GM12878 (cell line): ENCODE measurements around the gene STK10. TPM values are rescaled to one million over a fixed set of nuclear protein-coding genes. Genes with fewer than 3 reads are reported as not detected.

ENCODE experiments used
- ATAC-seq: fragments of 200-7000 bp; cut with Tn5 transposase; 3 replicates; pipeline ENCODE4 v1.9.1; 2020; ENCODE audit warnings: mild to moderate bottlenecking, moderate library complexity
- BruUV-seq: library from RNA; stranded (reverse); fragments of 400-500 nt; replicated peaks from 2 replicates; lab custom pipeline; 2021; lab: Mats Ljungman, UMichigan
- CTCF ChIA-PET: fragments of 300-600 bp; sonication (Branson Sonifier 250); formaldehyde crosslinking; extraction: SDS; loops from one replicate; lab custom pipeline; 2021; ENCODE audit warnings: inconsistent platforms; lab: Yijun Ruan, JAX
- POLR2A ChIA-PET: fragments of 350-600 bp; formaldehyde crosslinking; extraction: SDS; loops from one replicate; lab custom pipeline; 2021; ENCODE audit warnings: inconsistent platforms; lab: Charles Lee
- RAD21 ChIA-PET: fragments of 300-600 bp; sonication (Branson Sonifier 250); formaldehyde crosslinking; loops from one replicate; lab custom pipeline; 2023; ENCODE audit warnings: antibody characterized with exemption; ENCODE audit not compliant: unreplicated experiment; lab: Charles Lee
- SMC1A ChIA-PET: fragments of 300-600 bp; sonication (Branson Sonifier 250); formaldehyde crosslinking; loops from one replicate; lab custom pipeline; 2023; ENCODE audit not compliant: unreplicated experiment, uncharacterized antibody; lab: Charles Lee
- DNase-seq: peaks from one replicate; pipeline ENCODE4 v3.0.0-alpha.2; 2011; ENCODE audit warnings: low read depth, low spot score
- FAIRE-seq: peaks from 3 replicates; lab custom pipeline; 2011; peaks lifted over from hg19 to GRCh38; lab: Jason Lieb, UNC
- H2AFZ ChIP-seq: 2 replicates; pipeline ENCODE4 v1.6.0; 2011; ENCODE audit warnings: low read depth, low read length, control low read depth; ENCODE audit not compliant: control insufficient read depth
- H3K27ac ChIP-seq: 2 replicates; pipeline ENCODE4 v1.5.1; 2011; ENCODE audit warnings: control low read depth; ENCODE audit not compliant: control insufficient read depth, insufficient read depth
- H3K27me3 ChIP-seq, 2 experiments: replicated peaks in 1 of 2; 2 replicates each; pipeline versions ENCODE4 v1.6.0 to v1.6.1; 2011; ENCODE audit warnings: low read length in 1 of 2; ENCODE audit not compliant: control insufficient read depth in 2 of 2, insufficient read depth in 2 of 2
- H3K36me3 ChIP-seq, 2 experiments: 2 replicates each; pipeline ENCODE4 v1.5.1; 2011; ENCODE audit warnings: low read length in 1 of 2; ENCODE audit not compliant: control insufficient read depth in 2 of 2, insufficient read depth in 2 of 2
- H3K4me1 ChIP-seq: 2 replicates; pipeline ENCODE4 v1.6.1; 2011; ENCODE audit warnings: mild to moderate bottlenecking, low read length, moderate library complexity, mixed read lengths; ENCODE audit not compliant: control insufficient read depth, insufficient read depth
- H3K4me2 ChIP-seq: 2 replicates; pipeline ENCODE4 v1.6.0; 2011; ENCODE audit warnings: control low read depth; ENCODE audit not compliant: control insufficient read depth, insufficient read depth
- H3K4me3 ChIP-seq: fragments of 200-600 bp; sonication (generic); 2 replicates; pipeline ENCODE4 v1.5.1; 2016
- H3K79me2 ChIP-seq: 2 replicates; pipeline ENCODE4 v1.6.0; 2011; ENCODE audit warnings: low read length; ENCODE audit not compliant: control insufficient read depth, insufficient read depth
- H3K9ac ChIP-seq: 2 replicates; pipeline ENCODE4 v1.8.0; 2011; ENCODE audit warnings: low read length, control low read depth, mixed read lengths; ENCODE audit not compliant: control insufficient read depth, insufficient read depth
- H3K9me3 ChIP-seq: replicated peaks from 3 replicates; pipeline ENCODE4 v1.5.1; 2011; ENCODE audit warnings: mild to moderate bottlenecking, low read length; ENCODE audit not compliant: control insufficient read depth, insufficient read depth
- H4K20me1 ChIP-seq: 2 replicates; pipeline ENCODE4 v1.6.0; 2011; ENCODE audit not compliant: control insufficient read depth, insufficient read depth
- BCL3 ChIP-seq: IDR thresholded peaks from 2 replicates; pipeline ENCODE4 v1.6.1; 2011; ENCODE audit warnings: borderline replicate concordance, low read depth, mild to moderate bottlenecking, moderate library complexity, low read length; ENCODE audit not compliant: insufficient read depth, poor library complexity, severe bottlenecking
- CEBPZ ChIP-seq: fragments of 150-350 bp; IDR thresholded peaks from 2 replicates; pipeline ENCODE4 v1.6.1; 2016; ENCODE audit warnings: low read depth, low read length
- CUX1 ChIP-seq: IDR thresholded peaks from 2 replicates; pipeline ENCODE4 v1.6.1; 2012; ENCODE audit warnings: improper control_type of control experiment, low read depth, low read length; ENCODE audit not compliant: insufficient replicate concordance
- EGR1 ChIP-seq, 2 experiments: IDR thresholded peaks; 1 replicate in 1 of 2; 2 replicates in 1 of 2; pipeline ENCODE4 v1.6.1; 2011 to 2012; ENCODE audit warnings: low read depth in 2 of 2, low read length in 2 of 2, borderline replicate concordance in 1 of 2, mild to moderate bottlenecking in 1 of 2, moderate library complexity in 1 of 2
- FOXK2 ChIP-seq: fragments of 450-650 bp; IDR thresholded peaks from 2 replicates; pipeline ENCODE4 v1.6.1; 2017; ENCODE audit warnings: mild to moderate bottlenecking, moderate library complexity
- GABPA ChIP-seq: IDR thresholded peaks from 2 replicates; pipeline ENCODE4 v1.6.1; 2014; ENCODE audit warnings: antibody characterized with exemption, low read depth, mild to moderate bottlenecking, inconsistent platforms
- JUNB ChIP-seq: IDR thresholded peaks from 2 replicates; pipeline ENCODE4 v1.6.1; 2016; ENCODE audit warnings: antibody characterized with exemption, mild to moderate bottlenecking
- RFX5 ChIP-seq: IDR thresholded peaks from 2 replicates; pipeline ENCODE4 v1.6.1; 2011; ENCODE audit warnings: low read depth, low read length, improper control_type of control experiment
- SMAD5 ChIP-seq: IDR thresholded peaks from 2 replicates; pipeline ENCODE4 v1.6.1; 2016; ENCODE audit warnings: antibody characterized with exemption, low read depth
- ZBTB33 ChIP-seq: fragments of 450-650 bp; IDR thresholded peaks from 2 replicates; pipeline ENCODE4 v1.6.1; 2017; ENCODE audit warnings: mild to moderate bottlenecking
- WGBS: methylation state at CpG from one replicate; pipeline ENCODE4 v1.1.6; 2016; ENCODE audit warnings: low lambda C conversion rate; ENCODE audit not compliant: insufficient replicate concordance, insufficient coverage; ENCODE audit errors: missing lambda C conversion rate; 5-methylcytosine and 5-hydroxymethylcytosine counted together
- in situ Hi-C: fragments of 300-500 bp; cut with MboI; formaldehyde crosslinking; loops from 9 replicates; pipeline ENCODE4 v1.14.3; 2018; ENCODE audit warnings: mixed read lengths
- intact Hi-C: fragments of 100-400 bp; cut with micrococcal nuclease; formaldehyde crosslinking; loops from one replicate; pipeline ENCODE4 v1.14.2; 2022; ENCODE audit not compliant: unreplicated experiment
- polyA plus RNA-seq, 11 experiments: library from polyadenylated mRNA; depleted of rRNA in 4 of 11; unstranded in 6 of 11; stranded (reverse) in 5 of 11; fragments of >200 nt; fragmentation: Nextera tagmentation in 4 of 11; fragmentation: Illumina TruSeq in 1 of 11; extraction: Ambion mirVana in 4 of 11; extraction: Trizol in 1 of 11; gene quantifications; 1 replicate in 1 of 11; 2 replicates in 10 of 11; pipeline versions ENCODE4 v1.2.1 to v1.2.3, GENCODE V29; 2011 to 2016; ENCODE audit warnings: inconsistent platforms in 2 of 11, missing spikeins in 2 of 11, low read depth in 1 of 11
- total RNA-seq, 4 experiments: library from RNA; depleted of rRNA in 3 of 4; stranded (reverse); fragments of >200 nt in 3 of 4; fragmentation: Illumina TruSeq in 1 of 4; extraction: Trizol in 1 of 4; gene quantifications; 2 replicates each; pipeline versions ENCODE4 v1.2.1 to v1.2.3, GENCODE V29; 2013 to 2021

Gene STK10
- total and polyA plus RNA-seq, 10 of the 15 experiments (the other 5 are each of a cell fraction or from before 2014, with no cell fraction given) = 14.2 to 96.4 (median 50.6) TPM

GRCh38 chr5:172110260-172110815, 77.7 kb downstream of the STK10 start:
- Histone ChIP-seq H3K79me2 (peaks cover 35% of the 10 kb centered on the region), H3K4me3 (no peak overlapping the region), H4K20me1 (no peaks in the 10 kb centered on the region), H3K9me3 (no peaks in the 10 kb centered on the region; the same call in 2 of the 3 replicates), H2AFZ (no peak overlapping the region), H3K4me2 (peak overlapping the region; percentile 94), H3K36me3 (peaks cover 13 to 18% of the 10 kb centered on the region in 2 experiments), H3K27ac (peak overlapping the region; percentile 97), H3K4me1 (peaks cover 54% of the 10 kb centered on the region), H3K27me3 (no peaks in the 10 kb centered on the region), H3K9ac (peak overlapping the region; percentile 77)
- no TSS peak for BruUV-seq
- 85% methylated on average over 14 of the region's 14 CpGs for WGBS
- no peak for DNase-seq
- RAD21 ChIA-PET = interaction anchor here (1.0 to 5.8 kb wide), 8 partner anchors 16 to 172 kb away, joined by 3 to 95 read pairs (median 4); partner anchors contain the start of genes STK10 and UBTD2
- CTCF ChIA-PET = interaction anchor here (1.2 to 9.7 kb wide), 5 partner anchors 41 to 171 kb away, joined by 3 to 162 read pairs (median 7); partner anchors contain the start of gene STK10
- in situ Hi-C loops (loop anchor here (5.0 kb wide), 2 partner anchors 67 to 182 kb away; no protein-coding TSS in a partner anchor), intact Hi-C loops (loop anchor here (2.0 to 5.0 kb wide), 2 partner anchors 172 to 662 kb away; partner anchors contain the start of genes DUSP1 and UBTD2)
- SMC1A ChIA-PET = interaction anchor here (1.3 to 10.6 kb wide), 6 partner anchors 65 to 198 kb away, joined by 4 to 165 read pairs (median 10); partner anchors contain the start of gene STK10
- POLR2A ChIA-PET = interaction anchor here (0.6 to 7.6 kb wide), 6 partner anchors 41 to 209 kb away, joined by 3 to 115 read pairs (median 8); partner anchors contain the start of gene STK10
- no peak for FAIRE-seq
- ATAC-seq = no peak
- no peak for TF ChIP-seq FOXK2
- TF ChIP-seq RFX5 = no peak
- TF ChIP-seq EGR1 (IDR thresholded peaks at IDR 0.05; ENCODE audit: borderline replicate concordance in 1 of 2, low read depth in 2 of 2, low read length in 2 of 2) = no peak
- no peak for TF ChIP-seq CUX1
- no peak for TF ChIP-seq JUNB
- TF ChIP-seq ZBTB33 = no peak
- TF ChIP-seq SMAD5 = no peak
- TF ChIP-seq GABPA = no peak
- TF ChIP-seq CEBPZ = no peak
- TF ChIP-seq BCL3 = no peak
